Measurements from ENCODE around the gene STOML2. TPM values are rescaled to one million over a fixed set of nuclear protein-coding genes. Genes with fewer than 3 reads are reported as not detected.

STOML2 gene
- total RNA-seq, 1 experiment from 2014 or later = 109 TPM

- Histone ChIP-seq H3K27me3 (ENCODE audit: insufficient read depth, low read depth) (no peaks in the 10 kb centered on the region), H4K20me1 (ENCODE audit: insufficient read depth) (no peaks in the 10 kb centered on the region), H3K79me2 (ENCODE audit: low read depth) (no peaks in the 10 kb centered on the region), H3F3A (ENCODE audit: insufficient read depth, low read depth) (no peaks in the 10 kb centered on the region), H3K4me2 (no peak overlapping the region), H3K9me3 (ENCODE audit: insufficient read depth, low read depth) (no peaks in the 10 kb centered on the region), H3K36me3 (ENCODE audit: low read depth) (no peaks in the 10 kb centered on the region), H3K9me2 (ENCODE audit: insufficient read depth) (no peaks in the 10 kb centered on the region), H3K4me1 (replicated peaks; ENCODE audit: insufficient read depth) (no peaks in the 10 kb centered on the region), H3K27ac (no peak overlapping the region), H2AFZ (no peak overlapping the region), H3K4me3 (no peak overlapping the region)
- ChIA-PET CTCF (no interaction called here), POLR2A (ENCODE audit: unreplicated experiment) (no interaction called here)
- intact Hi-C loops (cut with micrococcal nuclease; ENCODE audit: unreplicated experiment) = no loop called here
- no peak for TF ChIP-seq EZH2 (IDR thresholded peaks at IDR 0.05; ENCODE audit: low read depth)
- TF ChIP-seq, protein P1, sequence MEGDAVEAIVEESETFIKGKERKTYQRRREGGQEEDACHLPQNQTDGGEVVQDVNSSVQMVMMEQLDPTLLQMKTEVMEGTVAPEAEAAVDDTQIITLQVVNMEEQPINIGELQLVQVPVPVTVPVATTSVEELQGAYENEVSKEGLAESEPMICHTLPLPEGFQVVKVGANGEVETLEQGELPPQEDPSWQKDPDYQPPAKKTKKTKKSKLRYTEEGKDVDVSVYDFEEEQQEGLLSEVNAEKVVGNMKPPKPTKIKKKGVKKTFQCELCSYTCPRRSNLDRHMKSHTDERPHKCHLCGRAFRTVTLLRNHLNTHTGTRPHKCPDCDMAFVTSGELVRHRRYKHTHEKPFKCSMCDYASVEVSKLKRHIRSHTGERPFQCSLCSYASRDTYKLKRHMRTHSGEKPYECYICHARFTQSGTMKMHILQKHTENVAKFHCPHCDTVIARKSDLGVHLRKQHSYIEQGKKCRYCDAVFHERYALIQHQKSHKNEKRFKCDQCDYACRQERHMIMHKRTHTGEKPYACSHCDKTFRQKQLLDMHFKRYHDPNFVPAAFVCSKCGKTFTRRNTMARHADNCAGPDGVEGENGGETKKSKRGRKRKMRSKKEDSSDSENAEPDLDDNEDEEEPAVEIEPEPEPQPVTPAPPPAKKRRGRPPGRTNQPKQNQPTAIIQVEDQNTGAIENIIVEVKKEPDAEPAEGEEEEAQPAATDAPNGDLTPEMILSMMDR (conservative IDR thresholded peaks at IDR 0.05) = no peak
- no peak for DNase-seq
- no TSS peak for BruUV-seq (replicated peaks)
Measured at GRCh38 chr9:35134920-35135319, 32.0 kb upstream of the STOML2 start.

DNA sequence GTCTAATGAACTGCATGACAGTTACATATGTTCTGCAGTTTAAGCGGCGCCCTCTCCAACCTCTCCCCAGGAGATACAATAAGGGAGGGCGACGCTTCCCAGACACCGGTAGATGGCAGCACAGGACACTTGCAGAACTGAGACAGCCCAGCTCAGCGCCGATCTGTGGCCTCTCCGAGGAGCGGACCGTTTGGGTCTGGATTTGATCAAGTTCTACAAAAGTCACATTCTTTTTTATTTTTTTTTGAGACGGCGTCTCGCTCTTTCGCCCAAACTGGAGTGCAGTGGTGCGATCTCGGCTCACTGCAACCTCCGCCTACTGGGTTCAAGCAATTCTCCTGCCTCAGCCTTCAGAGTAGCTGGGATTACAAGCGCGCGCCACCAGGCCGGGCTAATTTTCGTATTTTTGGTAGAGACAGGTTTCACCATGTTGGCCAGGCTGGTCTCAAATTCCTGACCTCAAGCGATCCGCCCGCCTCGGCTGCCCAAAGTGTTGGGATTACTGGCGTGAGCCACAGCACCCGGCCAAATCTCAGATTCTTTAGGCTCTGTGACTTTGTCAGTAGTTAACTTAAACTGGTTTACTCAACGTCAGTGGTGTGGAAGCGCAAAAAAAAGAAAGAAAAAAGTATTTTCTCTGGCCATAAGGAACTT lies 14.1 kb upstream of the STOML2 start:
- H3K4me1 ChIP-seq (replicated peaks; ENCODE audit: insufficient read depth) = peaks cover 21% of the 10 kb centered on the region
- no peak overlapping the region for H2AFZ ChIP-seq
- H3K9me2 ChIP-seq (ENCODE audit: insufficient read depth) = no peaks in the 10 kb centered on the region

GRCh38 chr9:35116539-35116897 lies 13.6 kb upstream of the STOML2 start:
- CTCF ChIA-PET = interaction anchor here (0.7 kb wide), 1 partner anchor 359 kb away, joined by 3 read pairs; no protein-coding TSS in a partner anchor
- H3F3A ChIP-seq (ENCODE audit: insufficient read depth, low read depth) = peaks cover 8% of the 10 kb centered on the region; the same call in 1 of the 2 replicates

More for the DNA sequence above, 14.1 kb upstream of the STOML2 start:
- no peaks in the 10 kb centered on the region for H3K9me3 ChIP-seq (ENCODE audit: insufficient read depth, low read depth)
- peak overlapping the region; percentile 96 for H3K4me2 ChIP-seq
- peaks cover 8% of the 10 kb centered on the region; the same call in 1 of the 2 replicates for H3F3A ChIP-seq (ENCODE audit: insufficient read depth, low read depth)
- no peaks in the 10 kb centered on the region for H3K27me3 ChIP-seq (ENCODE audit: insufficient read depth, low read depth)
- no TSS peak for BruUV-seq (replicated peaks)
- no peak overlapping the region for H3K27ac ChIP-seq
- POLR2A ChIA-PET (ENCODE audit: unreplicated experiment) = interaction anchor here (0.5 to 0.6 kb wide), 3 partner anchors 45 to 335 kb away, joined by 3 to 15 read pairs (median 5); no protein-coding TSS in a partner anchor
- TF ChIP-seq, protein P1 (conservative IDR thresholded peaks at IDR 0.05) = peak; percentile 79
- no peak for TF ChIP-seq EZH2 (IDR thresholded peaks at IDR 0.05; ENCODE audit: low read depth)
- intact Hi-C loops (cut with micrococcal nuclease; ENCODE audit: unreplicated experiment) = loop anchor here (1.0 to 10.0 kb wide), 3 partner anchors 142 to 488 kb away; partner anchors contain the start of gene TESK1
- CTCF ChIA-PET = interaction anchor here (0.7 kb wide), 1 partner anchor 360 kb away, joined by 3 read pairs; no protein-coding TSS in a partner anchor
- no peaks in the 10 kb centered on the region for H4K20me1 ChIP-seq (ENCODE audit: insufficient read depth)
- 0 out of 2 replicates have a peak, but pooled peaks cover 4% of the 10 kb centered on the region for H3K79me2 ChIP-seq (ENCODE audit: low read depth)
- peak; percentile 71 for DNase-seq
- no peaks in the 10 kb centered on the region for H3K36me3 ChIP-seq (ENCODE audit: low read depth)
- H3K4me3 ChIP-seq = peak overlapping the region; percentile 69; the same call in 1 of the 2 replicates

More at GRCh38 chr9:35116539-35116897, 13.6 kb upstream of the STOML2 start:
- Histone ChIP-seq H2AFZ (peak overlapping the region; percentile 70), H3K27ac (no peak overlapping the region), H3K4me1 (replicated peaks; ENCODE audit: insufficient read depth) (peaks cover 25% of the 10 kb centered on the region), H4K20me1 (ENCODE audit: insufficient read depth) (no peaks in the 10 kb centered on the region), H3K9me2 (ENCODE audit: insufficient read depth) (no peaks in the 10 kb centered on the region), H3K4me3 (peak overlapping the region; percentile 69), H3K27me3 (ENCODE audit: insufficient read depth, low read depth) (no peaks in the 10 kb centered on the region), H3K36me3 (ENCODE audit: low read depth) (no peaks in the 10 kb centered on the region), H3K4me2 (peak overlapping the region; percentile 96), H3K79me2 (ENCODE audit: low read depth) (0 out of 2 replicates have a peak, but pooled peaks cover 4% of the 10 kb centered on the region), H3K9me3 (ENCODE audit: insufficient read depth, low read depth) (no peaks in the 10 kb centered on the region)
- no peak for TF ChIP-seq EZH2 (IDR thresholded peaks at IDR 0.05; ENCODE audit: low read depth)
- TF ChIP-seq, protein P1 (conservative IDR thresholded peaks at IDR 0.05) = no peak
- POLR2A ChIA-PET (ENCODE audit: unreplicated experiment) = interaction anchor here (0.5 to 0.6 kb wide), 2 partner anchors 45 to 336 kb away, joined by 3 to 15 read pairs; no protein-coding TSS in a partner anchor
- intact Hi-C loops (cut with micrococcal nuclease; ENCODE audit: unreplicated experiment) = loop anchor here (10.0 kb wide), 1 partner anchor 488 kb away; the partner anchor contains the start of gene TESK1
- no TSS peak for BruUV-seq (replicated peaks)
- DNase-seq = no peak

Measured in PC-9 (cell line).